Dedifferentiated amniotic fluid mesenchymal stem cell (primary cell): ENCODE data around the gene CD52.

ENCODE experiments used
- DNase-seq: peaks from one replicate; pipeline ENCODE4 v3.0.0-alpha.2; 2016; ENCODE audit errors: extremely low spot score

Gene CD52, protein sequence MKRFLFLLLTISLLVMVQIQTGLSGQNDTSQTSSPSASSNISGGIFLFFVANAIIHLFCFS

DNA sequence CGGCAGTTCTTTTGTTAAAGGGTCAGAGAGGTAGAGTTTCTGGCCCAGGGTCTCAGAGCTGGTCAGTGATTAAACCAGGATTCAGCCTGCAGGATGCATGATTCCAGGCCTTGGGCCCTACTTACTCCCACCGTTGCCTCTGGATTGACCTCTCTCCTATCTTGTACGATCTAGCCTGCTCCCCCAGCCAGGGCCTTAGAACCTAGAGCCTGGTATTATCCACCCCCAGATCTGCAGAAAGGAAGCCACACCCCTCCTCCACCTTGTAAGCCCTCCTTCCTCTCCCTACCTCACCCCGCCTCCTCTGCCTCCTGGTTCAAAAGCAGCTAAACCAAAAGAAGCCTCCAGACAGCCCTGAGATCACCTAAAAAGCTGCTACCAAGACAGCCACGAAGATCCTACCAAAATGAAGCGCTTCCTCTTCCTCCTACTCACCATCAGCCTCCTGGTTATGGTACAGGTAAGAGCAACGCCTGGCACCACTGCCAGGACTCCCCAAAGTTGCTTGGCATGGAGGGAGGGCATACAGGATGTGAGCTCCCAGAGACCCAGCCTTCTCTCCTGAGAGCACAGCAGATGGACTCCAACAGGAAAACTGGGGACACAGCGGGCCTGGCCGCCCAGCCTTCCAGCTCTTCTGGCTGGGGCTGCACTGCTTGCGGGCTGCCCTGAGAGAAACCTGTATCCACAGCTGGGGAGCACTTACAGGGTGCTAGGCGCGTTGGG lies at the start of gene CD52:
Gene CD52, plus strand, starts transcription at position 347 of the 726 bp plus-strand sequence. Its CDS starts 60 bp downstream, at position 407.
- DNase-seq, result no peak

DNA sequence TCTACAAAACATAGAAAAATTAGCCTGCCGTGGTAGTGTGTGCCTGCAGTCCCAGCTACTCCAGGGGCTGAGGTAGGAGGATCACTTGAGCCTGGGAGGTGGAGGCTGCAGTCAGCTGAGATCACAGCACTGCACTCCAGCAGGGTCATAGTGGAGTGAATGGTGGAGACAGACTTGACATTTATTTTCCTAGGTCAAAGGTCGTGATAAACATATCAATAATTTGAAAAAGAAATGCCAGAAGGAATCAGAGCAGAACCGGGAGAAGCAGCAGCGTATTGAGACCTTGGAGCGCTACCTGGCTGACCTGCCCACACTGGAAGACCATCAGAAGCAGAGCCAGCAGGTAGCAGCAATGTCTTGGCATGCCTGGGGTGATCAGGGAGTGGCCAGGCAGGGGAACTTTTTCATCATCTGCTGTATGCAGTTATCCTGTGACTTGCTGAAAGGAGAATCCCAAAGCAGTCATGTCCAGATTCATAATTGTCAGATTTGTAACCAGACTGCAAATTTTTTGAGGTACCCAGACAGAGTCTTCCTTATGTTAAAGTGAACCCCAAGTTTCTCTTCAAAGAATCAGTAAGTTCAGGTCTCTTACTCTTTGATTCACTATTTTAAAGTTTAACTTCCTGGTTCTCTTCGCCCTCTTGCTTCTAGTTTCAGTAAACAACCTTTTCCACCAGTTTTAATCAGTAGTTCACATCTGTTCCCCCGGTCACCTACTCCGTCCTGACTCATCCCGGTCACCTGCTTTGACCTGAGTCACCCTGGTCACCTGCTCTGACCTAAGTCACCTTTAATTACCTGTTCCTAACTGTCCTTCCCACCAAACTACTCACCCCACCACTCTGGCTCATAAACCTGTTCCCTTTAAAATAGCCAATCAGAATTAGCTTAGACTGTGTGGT lies 49.2 kb upstream of the CD52 start:
- no peak for DNase-seq

DNA sequence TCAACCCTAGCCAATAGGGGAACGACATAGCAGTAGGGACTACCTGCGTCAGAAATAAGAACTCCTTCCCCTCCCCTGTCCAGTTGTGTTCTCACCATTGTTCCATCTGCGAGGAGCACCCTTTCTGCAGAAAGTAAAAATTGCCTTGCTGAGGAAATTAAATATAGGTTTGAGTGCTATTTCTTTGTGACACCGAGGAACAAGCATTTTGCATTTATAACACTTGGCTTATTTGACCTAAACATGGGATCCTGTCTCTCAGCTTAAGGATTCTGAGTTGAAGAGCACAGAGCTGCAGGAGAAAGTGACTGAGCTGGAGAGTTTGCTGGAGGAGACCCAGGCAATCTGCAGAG lies 48.6 kb upstream of the CD52 start:
- no peak for DNase-seq

DNA sequence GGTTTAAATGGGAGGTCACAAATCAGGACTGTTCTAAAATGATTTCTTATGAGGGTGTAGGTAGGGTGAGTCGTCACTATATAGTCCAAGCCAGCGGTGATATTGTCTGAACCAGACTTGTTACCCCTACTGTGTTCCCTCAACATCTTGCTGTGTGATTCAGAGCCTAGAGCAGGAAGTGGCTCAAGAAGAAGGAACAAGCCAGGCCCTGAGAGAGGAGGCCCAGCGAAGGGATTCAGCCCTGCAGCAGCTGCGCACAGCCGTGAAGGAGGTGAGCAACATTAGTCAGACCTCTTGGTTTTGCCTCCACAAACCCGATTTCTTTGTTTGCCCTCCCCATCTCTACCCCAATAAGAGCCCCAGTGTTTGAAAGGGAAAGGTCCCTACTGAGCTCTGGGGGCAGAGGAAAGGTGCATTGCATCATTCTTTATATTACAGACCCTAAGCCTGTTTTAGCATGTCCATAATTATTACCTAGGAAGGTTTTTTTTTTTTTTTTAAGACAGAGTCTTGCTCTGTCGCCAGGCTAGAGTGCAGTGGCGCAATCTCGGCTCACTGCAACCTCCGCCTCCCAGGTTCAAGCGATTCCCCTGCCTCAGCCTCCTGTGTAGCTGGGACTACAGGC lies 42.8 kb upstream of the CD52 start:
- no peak for DNase-seq

DNA sequence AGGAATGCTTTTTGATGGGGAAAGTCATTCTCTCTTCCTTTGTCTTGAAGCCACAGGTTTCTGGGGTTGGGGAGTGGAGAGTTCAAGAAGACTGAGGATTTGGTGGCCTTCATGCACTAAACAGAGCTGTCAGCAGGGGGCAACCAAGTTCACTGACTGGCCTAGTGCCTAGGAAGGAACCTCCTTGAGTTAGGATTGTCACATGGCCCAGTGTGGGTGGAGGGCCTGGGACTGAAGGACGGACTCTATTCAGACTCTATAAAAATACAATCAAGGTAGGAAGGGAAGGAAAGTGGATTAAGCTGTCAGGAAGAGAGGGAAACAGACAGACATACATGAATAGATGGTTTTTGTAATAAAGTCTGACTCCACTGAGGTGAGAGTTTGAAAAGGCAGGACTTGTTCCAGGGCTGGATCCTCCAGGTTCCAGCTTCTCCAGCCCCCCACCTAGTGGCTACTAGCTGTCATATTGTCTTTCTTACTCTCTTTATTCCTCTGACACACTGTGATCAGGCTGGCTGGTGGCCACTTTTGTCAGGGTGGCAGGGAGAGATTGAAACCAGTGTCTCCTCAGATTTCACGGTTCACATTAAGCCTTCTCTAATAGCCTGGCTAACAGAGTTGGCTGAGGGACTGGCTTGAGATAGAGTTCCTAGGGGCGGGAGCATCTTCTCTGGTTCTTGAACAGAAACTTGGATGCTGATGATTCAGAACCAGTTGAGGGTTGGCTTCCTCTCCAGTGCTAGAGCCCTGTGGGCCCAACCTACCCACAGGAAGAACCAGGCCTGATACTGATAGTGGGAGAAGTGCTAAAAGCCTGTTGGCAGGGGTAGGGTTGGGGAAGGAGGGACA lies 42.0 kb upstream of the CD52 start:
- peak; percentile 82 for DNase-seq

DNA sequence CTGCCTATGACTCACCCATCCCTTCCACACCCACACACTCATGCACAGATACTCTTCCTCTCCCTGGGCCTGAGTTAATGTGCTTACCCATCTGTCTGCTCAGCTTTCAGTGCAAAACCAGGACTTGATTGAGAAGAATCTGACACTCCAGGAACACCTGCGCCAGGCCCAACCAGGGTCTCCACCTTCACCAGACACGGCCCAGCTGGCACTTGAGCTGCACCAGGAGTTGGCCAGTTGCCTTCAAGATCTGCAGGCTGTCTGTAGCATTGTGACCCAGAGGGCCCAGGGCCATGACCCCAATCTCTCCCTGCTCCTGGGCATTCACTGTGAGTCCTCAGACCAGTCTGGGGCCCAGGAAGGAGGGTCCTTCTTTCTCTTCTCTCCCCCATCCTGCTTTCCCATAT lies 41.3 kb upstream of the CD52 start:
- no peak for DNase-seq

DNA sequence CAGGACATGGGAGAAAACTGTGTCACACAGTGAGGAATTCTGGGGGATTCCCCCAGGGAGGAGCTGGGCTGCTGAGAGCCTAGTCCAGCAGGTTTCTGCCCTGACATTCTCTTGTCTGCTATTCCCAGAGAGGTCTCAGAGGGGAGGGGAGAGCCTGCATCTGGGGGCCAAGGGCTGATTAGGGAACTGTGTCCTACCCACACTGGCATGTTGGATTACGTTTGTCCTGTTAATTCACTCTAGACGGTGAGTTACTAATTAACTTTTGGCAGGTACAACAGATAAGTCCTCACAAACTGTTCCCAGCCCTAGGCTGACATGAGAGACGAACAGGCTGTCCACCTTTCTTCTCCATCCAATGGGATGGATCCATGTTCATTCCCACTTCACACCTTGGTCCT lies 40.5 kb upstream of the CD52 start:
- DNase-seq, result no peak

DNA sequence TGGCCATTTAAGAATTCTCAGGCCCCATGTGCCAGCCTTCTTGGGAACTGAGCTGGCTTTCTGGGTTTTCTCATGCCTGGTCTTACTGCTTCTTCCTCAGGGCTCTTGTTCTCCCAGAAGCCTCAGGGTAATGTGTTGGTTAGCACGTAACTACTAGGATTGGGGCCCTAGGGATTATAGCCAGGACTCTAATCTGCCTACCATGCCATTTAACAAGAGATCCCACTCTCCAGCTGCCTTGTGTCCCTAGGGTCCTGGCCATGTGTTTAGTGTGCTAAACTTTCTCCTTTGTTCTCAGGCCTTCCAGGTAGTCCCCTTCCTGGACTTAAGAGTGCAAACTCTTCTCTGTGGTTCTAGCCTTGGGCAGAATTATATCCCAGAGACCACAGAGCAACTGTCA lies 40.0 kb upstream of the CD52 start:
- no peak for DNase-seq

DNA sequence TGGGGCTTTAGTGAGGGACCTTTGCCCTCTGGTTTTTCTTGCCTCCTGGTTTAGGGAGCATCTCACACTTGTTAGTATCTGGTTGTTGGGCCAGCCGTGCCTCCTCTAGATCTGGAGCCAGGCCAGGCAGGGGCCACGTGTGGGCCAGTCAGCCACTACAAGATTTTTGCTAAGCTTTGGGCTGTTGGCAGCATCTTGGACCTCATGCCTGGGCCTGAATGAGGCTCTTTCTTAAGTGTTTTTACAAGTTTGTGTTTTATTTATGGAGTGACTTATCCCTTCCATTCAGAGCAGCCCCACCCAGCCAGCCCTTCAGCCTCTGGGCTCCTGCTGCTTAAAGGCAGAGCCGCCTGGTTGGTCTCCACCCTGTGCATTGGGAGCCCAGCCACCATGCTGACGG lies 39.5 kb upstream of the CD52 start:
- peak; percentile 85 for DNase-seq

DNA sequence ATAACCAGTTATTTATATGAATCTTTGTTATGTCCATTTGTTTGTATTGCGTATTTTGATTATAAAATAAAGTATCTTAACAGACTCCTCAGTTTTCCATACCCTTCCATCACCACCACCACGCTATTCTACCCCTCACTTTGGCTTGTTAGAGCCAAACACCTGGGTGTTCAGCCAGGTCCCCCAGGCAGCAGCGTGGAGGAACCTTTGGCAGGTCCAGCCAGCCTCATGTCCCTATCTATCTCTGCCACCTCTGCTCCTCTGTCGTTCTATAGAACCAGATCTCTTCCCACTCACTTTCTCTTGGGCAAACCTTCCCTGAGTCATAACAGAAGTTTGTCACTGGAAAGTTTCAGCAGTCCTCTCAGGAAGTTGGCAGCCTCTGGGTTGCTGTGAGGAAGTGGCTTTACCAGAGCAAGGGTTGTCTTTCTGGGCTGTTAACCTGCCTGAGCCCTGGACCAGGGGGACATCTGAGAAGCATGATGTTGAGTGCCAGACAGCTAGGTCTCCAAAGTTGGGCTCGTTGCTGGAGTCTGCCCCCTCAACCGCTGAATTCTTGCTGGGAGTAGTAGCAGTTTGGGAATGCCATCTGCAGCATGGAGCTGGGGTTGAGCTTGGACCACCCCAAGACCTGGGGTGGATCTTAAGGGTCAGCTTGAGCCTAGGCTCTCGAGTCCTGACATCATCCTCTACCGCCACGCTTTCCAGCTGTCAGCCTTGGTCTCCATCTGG lies 38.9 kb upstream of the CD52 start:
- DNase-seq, result peak; percentile 62

DNA sequence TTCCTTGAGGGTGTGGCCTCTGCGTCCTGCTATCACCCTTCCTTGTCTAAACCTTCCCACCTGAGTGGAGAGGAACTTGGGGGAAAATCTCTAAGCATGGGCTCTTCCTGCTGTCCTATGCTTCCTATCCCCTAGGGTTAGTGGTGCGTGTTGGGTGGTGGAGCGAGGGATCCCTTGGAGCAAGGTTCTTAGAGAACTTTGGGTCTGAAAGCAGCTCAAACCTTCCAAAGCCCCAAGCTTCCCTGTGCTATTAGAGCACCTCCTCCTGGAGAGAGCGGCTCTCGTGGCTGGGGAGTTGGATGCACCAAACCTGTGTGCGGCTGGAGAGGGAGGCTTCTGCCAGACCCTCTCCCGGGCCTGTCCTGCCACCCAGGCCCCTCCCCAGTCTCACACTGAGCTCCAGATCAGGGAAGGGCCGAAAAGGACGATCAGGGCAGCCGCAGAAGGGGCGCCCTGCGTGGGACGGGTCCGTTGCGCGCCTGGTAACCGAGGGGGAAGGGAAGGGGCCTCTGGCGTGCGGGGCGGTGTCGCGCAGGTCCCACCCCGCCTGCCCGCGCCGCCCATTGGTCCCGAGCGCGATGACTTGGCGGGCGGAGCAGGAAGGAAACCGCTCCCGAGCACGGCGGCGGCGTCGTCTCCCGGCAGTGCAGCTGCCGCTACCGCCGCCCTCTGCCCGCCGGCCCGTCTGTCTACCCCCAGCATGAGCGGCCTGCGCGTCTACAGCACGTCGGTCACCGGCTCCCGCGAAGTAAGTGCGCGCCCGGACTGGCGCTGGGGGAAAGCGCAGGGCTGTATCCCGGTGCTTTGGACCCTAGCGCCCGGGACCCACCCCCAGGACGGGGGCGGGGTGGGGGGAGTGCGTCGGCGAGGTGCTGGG lies 38.1 kb upstream of the CD52 start, which contains the start of gene SH3BGRL3:
Gene SH3BGRL3, plus strand, starts transcription at position 631 of the 877 bp plus-strand sequence. Its CDS starts 70 bp downstream, at position 701.
- DNase-seq, result peak; percentile 54

DNA sequence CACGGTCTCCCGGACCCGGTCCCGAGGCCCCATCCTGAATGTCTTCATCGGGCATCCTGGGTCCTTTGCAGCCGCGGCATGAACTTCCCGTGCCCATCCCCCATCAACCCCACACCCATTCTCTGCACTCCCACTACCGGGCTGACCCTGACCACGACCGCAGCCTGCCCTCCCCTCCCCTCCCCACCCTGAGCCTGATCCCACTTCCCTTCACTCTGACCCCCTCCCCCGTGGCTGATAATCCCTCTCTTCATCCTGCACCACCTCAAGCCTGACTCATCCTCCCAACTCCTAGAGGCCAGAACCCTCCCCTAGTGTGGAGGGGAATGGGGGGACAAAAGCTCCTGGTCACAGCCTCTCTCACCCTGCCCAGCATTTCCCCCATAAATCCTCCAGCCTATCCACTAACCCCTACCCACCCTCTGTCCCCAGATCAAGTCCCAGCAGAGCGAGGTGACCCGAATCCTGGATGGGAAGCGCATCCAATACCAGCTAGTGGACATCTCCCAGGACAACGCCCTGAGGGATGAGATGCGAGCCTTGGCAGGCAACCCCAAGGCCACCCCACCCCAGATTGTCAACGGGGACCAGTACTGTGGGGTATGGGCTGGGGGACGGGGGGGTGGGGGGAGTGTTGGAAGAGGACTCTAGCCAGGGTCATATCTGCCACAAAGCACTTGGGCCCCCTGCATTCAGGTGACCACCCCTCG lies 37.3 kb upstream of the CD52 start:
- DNase-seq, result no peak

DNA sequence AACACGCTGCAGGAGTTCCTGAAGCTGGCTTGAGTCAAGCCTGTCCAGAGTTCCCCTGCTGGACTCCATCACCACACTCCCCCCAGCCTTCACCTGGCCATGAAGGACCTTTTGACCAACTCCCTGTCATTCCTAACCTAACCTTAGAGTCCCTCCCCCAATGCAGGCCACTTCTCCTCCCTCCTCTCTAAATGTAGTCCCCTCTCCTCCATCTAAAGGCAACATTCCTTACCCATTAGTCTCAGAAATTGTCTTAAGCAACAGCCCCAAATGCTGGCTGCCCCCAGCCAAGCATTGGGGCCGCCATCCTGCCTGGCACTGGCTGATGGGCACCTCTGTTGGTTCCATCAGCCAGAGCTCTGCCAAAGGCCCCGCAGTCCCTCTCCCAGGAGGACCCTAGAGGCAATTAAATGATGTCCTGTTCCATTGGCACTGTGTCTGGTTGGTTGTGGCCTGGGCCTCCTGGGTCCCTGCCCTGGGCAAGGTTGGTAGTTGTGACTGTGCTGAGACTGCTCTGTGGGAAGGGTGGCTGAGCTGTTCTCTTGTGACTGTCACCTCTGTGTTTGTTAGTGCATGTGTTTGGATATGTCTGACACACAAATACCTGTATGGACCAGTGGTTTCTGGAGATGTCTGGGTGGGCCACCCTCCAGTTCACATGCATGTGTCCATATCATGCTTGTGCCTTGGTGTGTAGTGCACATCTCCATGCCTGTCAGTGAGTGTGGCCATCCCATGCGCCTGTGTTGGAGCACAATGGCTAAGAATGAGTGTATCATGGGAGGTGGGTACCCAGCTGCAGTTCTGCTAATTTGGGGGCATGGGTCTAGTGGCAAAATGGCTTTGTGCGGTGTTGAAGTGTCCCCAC lies 36.4 kb upstream of the CD52 start:
- no peak for DNase-seq

DNA sequence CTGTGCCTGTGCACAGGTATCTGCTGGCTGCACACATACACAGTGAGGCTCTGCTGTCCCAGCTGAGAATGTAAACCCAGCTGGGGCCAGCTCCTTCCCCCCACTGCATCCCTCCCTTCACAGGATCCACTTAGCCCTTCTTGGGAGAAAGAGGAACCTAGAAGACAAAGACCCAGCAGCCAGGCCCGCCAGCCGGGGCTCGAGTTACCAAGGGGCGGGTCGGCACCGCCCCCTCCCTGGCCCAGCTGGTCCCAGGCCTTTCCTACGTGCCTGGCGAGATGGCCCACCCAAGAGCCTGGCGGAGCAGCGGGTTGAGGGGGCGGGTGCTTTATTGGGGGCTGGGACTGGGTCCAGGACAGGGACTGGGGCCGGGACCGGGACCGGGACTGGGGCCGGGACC lies 35.8 kb upstream of the CD52 start:
- no peak for DNase-seq

DNA sequence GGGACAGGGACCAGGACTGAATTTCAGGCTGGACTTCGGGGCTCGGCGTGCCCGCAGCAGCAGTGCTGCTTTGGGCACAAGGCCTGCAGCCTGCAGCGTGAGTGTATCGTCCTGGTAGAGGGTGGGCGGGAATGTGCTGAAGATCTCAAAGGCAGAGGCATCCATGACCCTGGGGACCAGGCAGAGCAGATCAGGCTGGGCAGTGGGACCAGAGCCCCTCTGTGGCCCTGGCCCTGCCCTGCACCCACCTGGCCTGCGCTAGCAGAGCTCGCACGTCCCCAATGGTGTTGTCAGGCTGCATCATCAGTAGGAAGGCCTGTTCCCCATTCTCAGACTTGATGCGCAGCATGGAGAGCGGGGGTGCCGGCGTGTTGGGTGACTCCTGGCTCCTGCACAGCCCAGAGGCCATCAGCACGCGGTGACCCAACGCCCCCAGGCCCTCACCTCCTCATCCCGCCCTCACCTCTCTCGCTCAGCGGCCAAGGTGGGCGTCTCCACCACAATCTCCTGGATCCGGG lies 35.3 kb upstream of the CD52 start:
- DNase-seq, result no peak

DNA sequence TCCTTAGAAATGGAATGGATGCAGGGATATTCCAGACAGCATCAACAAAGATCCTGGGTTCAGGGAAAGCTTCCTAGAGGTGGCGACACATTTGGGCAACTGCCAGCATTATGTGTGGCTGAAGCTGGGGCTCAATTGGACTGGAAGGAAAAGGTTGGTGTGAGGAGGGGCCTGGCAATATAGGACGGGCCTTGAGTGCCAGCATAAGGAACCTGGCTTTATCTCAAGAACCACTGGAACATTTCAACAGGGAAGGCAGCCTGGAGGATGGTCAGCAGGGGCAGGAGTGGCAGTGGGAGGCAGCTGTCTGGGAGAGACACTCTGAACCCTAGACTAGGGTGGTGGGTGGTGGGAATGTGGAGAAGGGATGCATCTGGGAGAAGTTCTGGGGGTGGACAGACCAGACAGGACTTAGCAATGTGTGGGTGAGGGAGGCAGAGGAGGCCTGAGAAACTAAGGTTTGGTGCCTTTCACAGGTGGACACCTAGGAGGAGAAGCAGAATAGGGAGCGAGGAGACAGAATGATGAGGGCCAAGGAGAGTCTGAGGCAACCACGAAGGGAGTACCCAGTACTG lies 34.4 kb upstream of the CD52 start:
- DNase-seq, result no peak

DNA sequence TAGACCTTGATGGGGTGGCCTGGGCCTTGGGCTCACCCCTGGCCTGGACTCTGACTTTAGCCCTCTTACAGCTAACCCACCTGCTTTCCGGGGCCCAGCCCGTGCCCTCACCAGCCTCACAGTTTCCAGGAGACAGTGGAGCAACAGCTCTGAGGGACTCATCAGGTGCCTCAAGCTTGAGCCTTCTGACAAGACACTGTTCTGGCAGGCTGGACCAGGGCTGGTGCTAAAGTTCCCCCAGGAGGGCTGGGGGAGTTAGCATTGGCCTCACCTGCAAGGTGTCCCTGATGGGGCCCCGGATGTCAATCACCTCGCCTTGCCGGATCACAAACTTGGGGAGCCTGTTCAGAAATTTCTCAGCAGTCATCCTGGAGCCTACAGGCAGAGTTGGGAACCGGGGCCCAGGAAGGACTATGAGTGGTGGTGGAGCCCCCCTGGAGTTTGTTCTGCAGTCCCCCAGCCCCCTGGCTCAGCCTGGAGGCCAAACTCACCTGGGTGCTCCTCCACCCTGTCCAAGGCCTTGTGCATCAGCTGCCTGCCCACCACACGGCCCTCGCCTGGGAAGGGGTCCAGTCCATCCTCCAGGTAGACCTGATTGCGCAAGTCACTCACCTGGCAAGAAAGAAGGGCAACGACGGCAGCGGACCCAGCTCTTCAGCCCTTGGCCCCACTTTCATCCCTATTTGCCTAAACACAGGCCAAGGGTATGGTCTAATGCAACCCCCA lies 33.7 kb upstream of the CD52 start:
- DNase-seq, result no peak
